HEK293T (cell line): Measurements from ENCODE around the gene LRRC4B.
"Not testable (repeated sequence)": the region's sequence is repeated elsewhere in the genome, so short reads cannot be mapped to it uniquely, and the experiment has no call there.

Experiments
- CTCF ChIA-PET: fragments of 350-600 bp; formaldehyde crosslinking; extraction: SDS; loops from one replicate; lab custom pipeline; 2021; ENCODE audit warnings: antibody characterized with exemption, inconsistent platforms; lab: Yijun Ruan, JAX
- POLR2A ChIA-PET: fragments of 350-600 bp; formaldehyde crosslinking; extraction: SDS; loops from one replicate; lab custom pipeline; 2020; ENCODE audit warnings: antibody characterized with exemption, inconsistent platforms; lab: Yijun Ruan, JAX
- DNase-seq: peaks from one replicate; pipeline ENCODE4 v3.0.0; 2012; ENCODE audit warnings: mixed read lengths; ENCODE audit errors: extremely low spot score
- ARNT ChIP-seq: fragments of 450-650 bp; IDR thresholded peaks from 2 replicates; pipeline ENCODE4 v1.6.1; 2017; ENCODE audit warnings: mild to moderate bottlenecking
- BHLHE40 ChIP-seq: fragments of 450-650 bp; IDR thresholded peaks from 2 replicates; pipeline ENCODE4 v1.6.1; 2016; ENCODE audit warnings: mild to moderate bottlenecking, moderate library complexity, borderline replicate concordance
- CTBP1 ChIP-seq: fragments of 450-650 bp; IDR thresholded peaks from 2 replicates; pipeline ENCODE4 v1.6.1; 2016; ENCODE audit warnings: borderline replicate concordance
- ELF4 ChIP-seq: fragments of 450-650 bp; IDR thresholded peaks from 2 replicates; pipeline ENCODE4 v1.6.1; 2017; ENCODE audit warnings: antibody characterized with exemption
- FOXA1 ChIP-seq: fragments of 450-650 bp; IDR thresholded peaks from 2 replicates; pipeline ENCODE4 v1.6.1; 2016; ENCODE audit warnings: mild to moderate bottlenecking
- FOXK2 ChIP-seq: fragments of 450-650 bp; IDR thresholded peaks from 2 replicates; pipeline ENCODE4 v1.6.1; 2016; ENCODE audit warnings: mild to moderate bottlenecking
- FOXM1 ChIP-seq: fragments of 450-650 bp; IDR thresholded peaks from 2 replicates; pipeline ENCODE4 v1.6.1; 2017; ENCODE audit warnings: mild to moderate bottlenecking, borderline replicate concordance
- HDGF ChIP-seq: fragments of 450-650 bp; IDR thresholded peaks from 2 replicates; pipeline ENCODE4 v1.6.1; 2017; ENCODE audit warnings: antibody characterized with exemption, borderline replicate concordance
- L3MBTL2 ChIP-seq: fragments of 450-650 bp; conservative IDR thresholded peaks from 2 replicates; pipeline ENCODE4 v1.6.1; 2016; ENCODE audit warnings: mild to moderate bottlenecking
- LEF1 ChIP-seq: fragments of 450-650 bp; IDR thresholded peaks from 2 replicates; pipeline ENCODE4 v1.6.1; 2017; ENCODE audit warnings: mild to moderate bottlenecking, borderline replicate concordance
- NFRKB ChIP-seq: fragments of 450-650 bp; IDR thresholded peaks from 2 replicates; pipeline ENCODE4 v1.6.1; 2016; ENCODE audit warnings: mild to moderate bottlenecking, moderate library complexity
- SP1 ChIP-seq: fragments of 450-650 bp; IDR thresholded peaks from 2 replicates; pipeline ENCODE4 v1.6.1; 2017
- SUZ12 ChIP-seq: fragments of 450-650 bp; IDR thresholded peaks from 2 replicates; pipeline ENCODE4 v1.6.1; 2016; ENCODE audit warnings: mild to moderate bottlenecking
- TARDBP ChIP-seq: fragments of 450-650 bp; IDR thresholded peaks from 2 replicates; pipeline ENCODE4 v1.6.1; 2016
- ZNF384 ChIP-seq: fragments of 450-650 bp; IDR thresholded peaks from 2 replicates; pipeline ENCODE4 v1.6.1; 2016
- TF ChIP-seq, protein P1 (sequence below): fragments of 450-650 bp; IDR thresholded peaks from 2 replicates; pipeline ENCODE4 v1.6.1; 2016

LRRC4B gene

GRCh38 chr19:50477751-50478515 is 90.3 kb downstream of the LRRC4B start:
- TF ChIP-seq BHLHE40 (no peak), NFRKB (no peak), TARDBP (no peak), LEF1 (no peak), FOXK2 (no peak), SUZ12 (no peak), L3MBTL2 (no peak), FOXM1 (no peak), FOXA1 (no peak), HDGF (no peak), CTBP1 (no peak), ELF4 (no peak), SP1 (no peak), ZNF384 (no peak), ARNT (no peak)
- TF ChIP-seq, protein P1, sequence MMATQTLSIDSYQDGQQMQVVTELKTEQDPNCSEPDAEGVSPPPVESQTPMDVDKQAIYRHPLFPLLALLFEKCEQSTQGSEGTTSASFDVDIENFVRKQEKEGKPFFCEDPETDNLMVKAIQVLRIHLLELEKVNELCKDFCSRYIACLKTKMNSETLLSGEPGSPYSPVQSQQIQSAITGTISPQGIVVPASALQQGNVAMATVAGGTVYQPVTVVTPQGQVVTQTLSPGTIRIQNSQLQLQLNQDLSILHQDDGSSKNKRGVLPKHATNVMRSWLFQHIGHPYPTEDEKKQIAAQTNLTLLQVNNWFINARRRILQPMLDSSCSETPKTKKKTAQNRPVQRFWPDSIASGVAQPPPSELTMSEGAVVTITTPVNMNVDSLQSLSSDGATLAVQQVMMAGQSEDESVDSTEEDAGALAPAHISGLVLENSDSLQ, result no peak
- CTCF ChIA-PET, result interaction anchor here (1.0 to 1.9 kb wide), 3 partner anchors 12 to 109 kb away, joined by 3 to 14 read pairs (median 4); no protein-coding TSS in a partner anchor
- POLR2A ChIA-PET, result no interaction called here
- no peak for DNase-seq

DNA sequence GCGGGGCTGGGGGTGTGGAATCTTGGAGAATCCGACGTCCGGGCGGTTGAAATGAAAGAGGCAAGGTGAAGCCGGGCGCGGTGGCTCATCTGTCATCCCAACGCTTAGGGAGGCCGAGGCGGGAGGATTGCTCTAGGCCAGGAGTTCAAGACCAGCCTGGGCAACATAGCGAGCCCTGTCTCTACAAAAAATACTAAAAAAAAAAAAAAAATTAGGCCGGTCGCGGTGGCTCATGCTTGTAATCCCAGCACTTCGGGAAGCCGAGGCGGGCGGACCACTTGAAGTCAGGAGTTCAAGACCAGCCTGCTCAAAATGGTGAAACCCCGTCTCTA is 91.4 kb downstream of the LRRC4B start:
- CTCF ChIA-PET, result no interaction called here

DNA sequence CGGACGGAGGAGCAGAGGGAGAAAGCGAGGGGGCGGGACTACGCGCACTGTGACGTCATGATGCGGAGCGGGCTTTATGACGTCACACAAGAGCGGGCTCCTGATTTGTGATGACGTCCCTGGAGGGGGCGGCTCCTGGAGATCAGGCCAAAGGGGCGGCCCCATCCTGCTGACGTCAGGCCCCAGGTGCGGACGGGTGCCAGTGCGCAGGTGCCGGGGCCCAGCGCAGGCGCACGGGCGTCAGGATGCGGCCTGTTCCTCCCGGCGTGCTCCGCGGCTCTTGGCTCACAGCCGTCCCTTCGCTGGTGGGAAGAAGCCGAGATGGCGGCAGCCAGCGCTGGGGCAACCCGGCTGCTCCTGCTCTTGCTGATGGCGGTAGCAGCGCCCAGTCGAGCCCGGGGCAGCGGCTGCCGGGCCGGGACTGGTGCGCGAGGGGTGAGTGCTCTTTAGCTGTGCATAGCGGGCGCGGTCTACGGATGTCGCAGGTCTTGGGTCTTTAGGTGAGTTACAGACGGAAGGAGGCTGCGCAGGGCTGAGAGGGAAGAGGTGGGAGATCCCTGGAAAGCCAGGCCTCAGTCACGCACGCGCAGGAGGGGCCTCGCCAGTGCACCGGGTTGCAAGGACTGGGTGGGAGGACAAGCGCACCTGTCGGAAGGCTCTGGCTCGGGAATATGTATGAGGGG is 91.9 kb downstream of the LRRC4B start, which contains the start of the genes EMC10 and GARIN5A:
EMC10 (plus strand) TSS at position 284 of the 683 bp plus-strand sequence; CDS start at position 322, 38 bp downstream.
GARIN5A (minus strand) TSS at position 625 of the 683 bp plus-strand sequence; CDS start at position 165, 460 bp downstream.
- DNase-seq, result peak; percentile 100
- ChIA-PET POLR2A (no interaction called here), CTCF (no interaction called here)
- no peak for TF ChIP-seq SP1
- TF ChIP-seq, protein P1, result peak; percentile 62; the same call in 1 of the 2 replicates
- TF ChIP-seq L3MBTL2, result peak; percentile 70
- TF ChIP-seq FOXA1, result no peak
- TF ChIP-seq HDGF, result no peak
- TF ChIP-seq TARDBP, result peak; percentile 98
- no peak for TF ChIP-seq LEF1
- peak; percentile 42; the same call in 1 of the 2 replicates for TF ChIP-seq ELF4
- TF ChIP-seq SUZ12, result no peak

More for the DNA sequence above, 91.4 kb downstream of the LRRC4B start:
- POLR2A ChIA-PET, result no interaction called here
- DNase-seq, result no peak
- no peak for TF ChIP-seq L3MBTL2
- TF ChIP-seq, protein P1, result no peak
- no peak for TF ChIP-seq LEF1
- TF ChIP-seq FOXK2, result no peak
- no peak for TF ChIP-seq TARDBP
- no peak for TF ChIP-seq ELF4

- TF ChIP-seq FOXA1 (no peak), SP1 (no peak), NFRKB (no peak), ZNF384 (no peak), ARNT (no peak), FOXM1 (no peak), HDGF (no peak), SUZ12 (no peak), FOXK2 (no peak), TARDBP (no peak), ELF4 (no peak)
- TF ChIP-seq, protein P1, result no peak
- POLR2A ChIA-PET, result no interaction called here
- no peak for DNase-seq
- CTCF ChIA-PET, result no interaction called here
Measured at GRCh38 chr19:50475736-50476223, 92.5 kb downstream of the LRRC4B start.

- DNase-seq, result no peak
- POLR2A ChIA-PET, result interaction anchor here (0.7 kb wide), 1 partner anchor 99 kb away, joined by 3 read pairs; the partner anchor contains the start of gene NR1H2
- CTCF ChIA-PET, result no interaction called here
- no peak for TF ChIP-seq ZNF384
- no peak for TF ChIP-seq ARNT
- no peak for TF ChIP-seq NFRKB
- TF ChIP-seq FOXK2, result no peak
- TF ChIP-seq, protein P1, result no peak
- TF ChIP-seq TARDBP, result no peak
- no peak for TF ChIP-seq LEF1
- no peak for TF ChIP-seq L3MBTL2
- TF ChIP-seq HDGF, result no peak
Measured at GRCh38 chr19:50475101-50475568, 93.1 kb downstream of the LRRC4B start.

- POLR2A ChIA-PET, CTCF ChIA-PET, DNase-seq: not testable (repeated sequence)
Measured at GRCh38 chr19:50473336-50473735, 94.9 kb downstream of the LRRC4B start.
